Measurements from ENCODE around the gene MID1.

DNA sequence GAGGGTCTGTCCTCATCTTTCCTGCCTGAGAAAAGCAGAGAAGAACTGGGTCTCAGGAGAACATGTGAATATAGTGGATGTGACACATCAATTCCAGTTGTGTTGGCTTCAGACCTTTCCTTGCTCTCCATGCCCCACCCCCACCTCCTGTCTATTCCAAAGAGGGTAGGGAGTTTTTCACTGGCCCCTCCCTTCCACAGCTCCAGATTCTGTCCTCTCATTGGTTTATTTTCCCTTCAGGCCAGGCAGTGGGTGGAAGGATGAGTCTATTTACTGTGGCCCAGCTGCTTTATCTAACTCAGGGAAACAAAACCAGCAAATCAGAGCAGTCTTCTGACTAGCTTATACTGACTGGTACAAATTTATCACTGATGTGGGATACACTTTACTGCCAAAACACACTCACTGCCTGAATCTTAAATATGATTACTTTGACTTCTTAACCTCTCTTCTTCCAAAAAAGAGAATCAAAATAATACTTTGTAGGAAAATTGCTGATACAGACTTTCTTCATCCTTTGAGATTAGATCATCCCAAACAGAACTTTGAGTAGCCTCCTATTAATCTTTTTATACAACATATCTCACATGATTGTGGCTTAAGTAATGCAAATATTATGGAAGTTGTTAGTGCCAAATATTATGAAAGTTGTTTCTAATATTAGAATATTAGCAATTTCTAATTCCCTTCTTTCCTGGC is 221.2 kb downstream of the MID1 start:
- TF ChIP-seq, protein P1, sequence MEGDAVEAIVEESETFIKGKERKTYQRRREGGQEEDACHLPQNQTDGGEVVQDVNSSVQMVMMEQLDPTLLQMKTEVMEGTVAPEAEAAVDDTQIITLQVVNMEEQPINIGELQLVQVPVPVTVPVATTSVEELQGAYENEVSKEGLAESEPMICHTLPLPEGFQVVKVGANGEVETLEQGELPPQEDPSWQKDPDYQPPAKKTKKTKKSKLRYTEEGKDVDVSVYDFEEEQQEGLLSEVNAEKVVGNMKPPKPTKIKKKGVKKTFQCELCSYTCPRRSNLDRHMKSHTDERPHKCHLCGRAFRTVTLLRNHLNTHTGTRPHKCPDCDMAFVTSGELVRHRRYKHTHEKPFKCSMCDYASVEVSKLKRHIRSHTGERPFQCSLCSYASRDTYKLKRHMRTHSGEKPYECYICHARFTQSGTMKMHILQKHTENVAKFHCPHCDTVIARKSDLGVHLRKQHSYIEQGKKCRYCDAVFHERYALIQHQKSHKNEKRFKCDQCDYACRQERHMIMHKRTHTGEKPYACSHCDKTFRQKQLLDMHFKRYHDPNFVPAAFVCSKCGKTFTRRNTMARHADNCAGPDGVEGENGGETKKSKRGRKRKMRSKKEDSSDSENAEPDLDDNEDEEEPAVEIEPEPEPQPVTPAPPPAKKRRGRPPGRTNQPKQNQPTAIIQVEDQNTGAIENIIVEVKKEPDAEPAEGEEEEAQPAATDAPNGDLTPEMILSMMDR (IDR thresholded peaks at IDR 0.05): no peak
- TF ChIP-seq POLR2A (IDR thresholded peaks at IDR 0.05): no peak

All from Peyer's patch (tissue), 4 donors.